Neural cell (in vitro differentiated cells): ENCODE results near the gene MUSTN1. TPM values are rescaled to one million over a fixed set of nuclear protein-coding genes. Genes with fewer than 3 reads are reported as not detected.

Experiments
- H2AFZ ChIP-seq: fragments of 200-600, 300-800 bp; sonication (generic), shearing (Covaris generic); 2 replicates; pipeline ENCODE4 v1.6.0; 2014; ENCODE audit warnings: low read depth, mild to moderate bottlenecking, antibody characterized with exemption, low read length, moderate library complexity
- H3F3A ChIP-seq: fragments of 200-600 bp; shearing (Covaris generic); 2 replicates; pipeline ENCODE4 v1.6.1; 2016; ENCODE audit warnings: mild to moderate bottlenecking, moderate library complexity, mixed read lengths, antibody characterized with exemption, low read length; ENCODE audit not compliant: insufficient read depth, poor library complexity, severe bottlenecking
- H3K27ac ChIP-seq: fragments of 200-600, 300-800 bp; sonication (generic), shearing (Covaris generic); 2 replicates; pipeline ENCODE4 v1.5.1; 2014; ENCODE audit warnings: mild to moderate bottlenecking, low read length, moderate library complexity
- H3K27me3 ChIP-seq: fragments of 300-800, 200-600 bp; sonication (generic), shearing (Covaris generic); 2 replicates; pipeline ENCODE4 v1.6.0; 2014; ENCODE audit warnings: mild to moderate bottlenecking, low read depth, low read length, moderate library complexity; ENCODE audit not compliant: insufficient read depth
- H3K36me3 ChIP-seq: fragments of 300-800, 200-600 bp; sonication (generic), shearing (Covaris generic); 2 replicates; pipeline ENCODE4 v1.5.1; 2014; ENCODE audit warnings: mild to moderate bottlenecking, antibody characterized with exemption, low read length, moderate library complexity; ENCODE audit not compliant: insufficient read depth
- H3K4me2 ChIP-seq: fragments of 300-800, 200-600 bp; sonication (generic), shearing (Covaris generic); 2 replicates; pipeline ENCODE4 v1.6.0; 2014; ENCODE audit warnings: mild to moderate bottlenecking, low read length
- H3K4me3 ChIP-seq: fragments of 300-800, 200-600 bp; sonication (generic), shearing (Covaris generic); 2 replicates; pipeline ENCODE4 v1.5.1; 2014; ENCODE audit warnings: mild to moderate bottlenecking, low read length, moderate library complexity
- H3K79me2 ChIP-seq: fragments of 200-600 bp; shearing (Covaris generic); replicated peaks from 2 replicates; pipeline ENCODE4 v1.6.0; 2014; ENCODE audit warnings: mild to moderate bottlenecking, low read length, moderate library complexity; ENCODE audit not compliant: insufficient read depth
- H3K9ac ChIP-seq: fragments of 300-800, 200-600 bp; sonication (generic), shearing (Covaris generic); 2 replicates; pipeline ENCODE4 v1.6.1; 2016; ENCODE audit warnings: mild to moderate bottlenecking, low read length, mixed read lengths
- H3K9me2 ChIP-seq: fragments of 200-600 bp; shearing (Covaris generic); 2 replicates; pipeline ENCODE4 v1.6.1; 2016; ENCODE audit warnings: mild to moderate bottlenecking, low read length, mixed read lengths; ENCODE audit not compliant: insufficient read depth
- H3K9me3 ChIP-seq: fragments of 200-600, 300-800 bp; sonication (generic), shearing (Covaris generic); 2 replicates; pipeline ENCODE4 v1.6.1; 2016; ENCODE audit warnings: mild to moderate bottlenecking, mixed run types, low read length, moderate library complexity, mixed read lengths
- H4K20me1 ChIP-seq: fragments of 200-600 bp; shearing (Covaris generic); 2 replicates; pipeline ENCODE4 v1.6.1; 2016; ENCODE audit warnings: mild to moderate bottlenecking, mixed run types; ENCODE audit not compliant: insufficient read depth
- CTCF ChIP-seq: fragments of 450-650 bp; IDR thresholded peaks from 2 replicates; pipeline ENCODE4 v1.5.1; 2014; ENCODE audit warnings: antibody characterized with exemption, mild to moderate bottlenecking, moderate library complexity; ENCODE audit not compliant: poor library complexity, severe bottlenecking
- EP300 ChIP-seq: fragments of 450-650 bp; conservative IDR thresholded peaks from 2 replicates; pipeline ENCODE4 v1.6.1; 2014; ENCODE audit warnings: antibody characterized with exemption, mild to moderate bottlenecking, moderate library complexity; ENCODE audit not compliant: poor library complexity, severe bottlenecking
- EZH2 ChIP-seq: fragments of 200-600, 300-800 bp; shearing (Covaris generic), sonication (generic); IDR thresholded peaks from 2 replicates; pipeline ENCODE4 v1.6.1; 2014; ENCODE audit warnings: antibody characterized with exemption, low read length, borderline replicate concordance, mild to moderate bottlenecking; ENCODE audit not compliant: insufficient read depth, poor library complexity, severe bottlenecking
- MXI1 ChIP-seq: fragments of 450-650 bp; conservative IDR thresholded peaks from 2 replicates; pipeline ENCODE4 v1.6.1; 2014; ENCODE audit warnings: antibody characterized with exemption, mild to moderate bottlenecking; ENCODE audit not compliant: poor library complexity, severe bottlenecking
- POLR2AphosphoS5 ChIP-seq: IDR thresholded peaks from 2 replicates; pipeline ENCODE4 v1.6.1; 2012
- RAD21 ChIP-seq: fragments of 450-650 bp; conservative IDR thresholded peaks from 2 replicates; pipeline ENCODE4 v1.6.1; 2014; ENCODE audit warnings: antibody characterized with exemption, mild to moderate bottlenecking, moderate library complexity
- REST ChIP-seq: IDR thresholded peaks from 2 replicates; pipeline ENCODE4 v1.6.1; 2012; ENCODE audit warnings: borderline replicate concordance
- SMC3 ChIP-seq: fragments of 450-650 bp; conservative IDR thresholded peaks from 2 replicates; pipeline ENCODE4 v1.6.1; 2014; ENCODE audit warnings: antibody characterized with exemption, mild to moderate bottlenecking, moderate library complexity; ENCODE audit not compliant: poor library complexity
- TAF1 ChIP-seq: IDR thresholded peaks from 2 replicates; pipeline ENCODE4 v1.6.1; 2012; ENCODE audit warnings: low read depth
- polyA plus RNA-seq: library from polyadenylated mRNA; depleted of rRNA; stranded (reverse); fragments of >200 nt; gene quantifications from 2 replicates; pipeline ENCODE4 v1.2.3, GENCODE V29; 2014

The MUSTN1 gene
- polyA plus RNA-seq, 1 donor from 2014 or later, result not detected

GRCh38 chr3:52791928-52792327, 42.9 kb downstream of the MUSTN1 start:
- Histone ChIP-seq H3K9me2 (no peaks in the 10 kb centered on the region), H3K9ac (no peak overlapping the region), H3K4me3 (no peak overlapping the region), H3K27ac (no peak overlapping the region), H3K79me2 (no peaks in the 10 kb centered on the region), H3F3A (no peaks in the 10 kb centered on the region), H3K4me2 (no peak overlapping the region), H3K36me3 (no peaks in the 10 kb centered on the region), H2AFZ (no peak overlapping the region), H4K20me1 (no peaks in the 10 kb centered on the region), H3K9me3 (no peaks in the 10 kb centered on the region), H3K27me3 (no peaks in the 10 kb centered on the region)
- TF ChIP-seq EZH2 (no peak), EP300 (no peak), SMC3 (no peak), MXI1 (no peak), RAD21 (no peak)

- no peak overlapping the region for H3K9ac ChIP-seq
- no peak overlapping the region for H2AFZ ChIP-seq
Measured at GRCh38 chr3:52791366-52791765, 43.5 kb downstream of the MUSTN1 start.

More at GRCh38 chr3:52791366-52791765, 43.5 kb downstream of the MUSTN1 start:
- Histone ChIP-seq H3K79me2 (no peaks in the 10 kb centered on the region), H3K4me3 (no peak overlapping the region), H3K4me2 (no peak overlapping the region), H3K9me2 (no peaks in the 10 kb centered on the region), H3K27me3 (no peaks in the 10 kb centered on the region), H3K9me3 (no peaks in the 10 kb centered on the region), H4K20me1 (no peaks in the 10 kb centered on the region), H3F3A (no peaks in the 10 kb centered on the region), H3K27ac (no peak overlapping the region), H3K36me3 (no peaks in the 10 kb centered on the region)
- TF ChIP-seq POLR2AphosphoS5, result no peak
- TF ChIP-seq MXI1, result no peak
- TF ChIP-seq EZH2, result no peak
- TF ChIP-seq EP300, result no peak
- no peak for TF ChIP-seq TAF1
- no peak for TF ChIP-seq CTCF
- no peak for TF ChIP-seq RAD21
- TF ChIP-seq REST, result no peak
- no peak for TF ChIP-seq SMC3
